AG04449 (cell line): Measurements from ENCODE around the gene KHK.

ENCODE experiments used
- CTCF ChIA-PET: fragments of 350-600 bp; formaldehyde crosslinking; extraction: SDS; loops from one replicate; lab custom pipeline; 2021; ENCODE audit warnings: antibody characterized with exemption; lab: Yijun Ruan, JAX
- POLR2A ChIA-PET: fragments of 400-600, 350-600 bp; formaldehyde crosslinking; extraction: SDS; loops from one replicate; lab custom pipeline; 2020; ENCODE audit warnings: antibody characterized with exemption, inconsistent platforms; lab: Yijun Ruan, JAX
- DNase-seq: peaks from one replicate; pipeline ENCODE4 v3.0.0-alpha.2; 2010; ENCODE audit warnings: low read depth, low spot score
- H3K4me3 ChIP-seq: 2 replicates; pipeline ENCODE4 v1.5.1; 2011; ENCODE audit warnings: low read depth, mild to moderate bottlenecking, control low read depth, low read length
- TF ChIP-seq, protein P1 (sequence below): IDR thresholded peaks from one replicate; pipeline ENCODE4 v1.5.1; 2011; ENCODE audit warnings: mild to moderate bottlenecking, moderate library complexity, low read length, control low read depth, inconsistent platforms; ENCODE audit not compliant: insufficient read depth; ENCODE audit errors: missing control alignments

Gene KHK

DNA sequence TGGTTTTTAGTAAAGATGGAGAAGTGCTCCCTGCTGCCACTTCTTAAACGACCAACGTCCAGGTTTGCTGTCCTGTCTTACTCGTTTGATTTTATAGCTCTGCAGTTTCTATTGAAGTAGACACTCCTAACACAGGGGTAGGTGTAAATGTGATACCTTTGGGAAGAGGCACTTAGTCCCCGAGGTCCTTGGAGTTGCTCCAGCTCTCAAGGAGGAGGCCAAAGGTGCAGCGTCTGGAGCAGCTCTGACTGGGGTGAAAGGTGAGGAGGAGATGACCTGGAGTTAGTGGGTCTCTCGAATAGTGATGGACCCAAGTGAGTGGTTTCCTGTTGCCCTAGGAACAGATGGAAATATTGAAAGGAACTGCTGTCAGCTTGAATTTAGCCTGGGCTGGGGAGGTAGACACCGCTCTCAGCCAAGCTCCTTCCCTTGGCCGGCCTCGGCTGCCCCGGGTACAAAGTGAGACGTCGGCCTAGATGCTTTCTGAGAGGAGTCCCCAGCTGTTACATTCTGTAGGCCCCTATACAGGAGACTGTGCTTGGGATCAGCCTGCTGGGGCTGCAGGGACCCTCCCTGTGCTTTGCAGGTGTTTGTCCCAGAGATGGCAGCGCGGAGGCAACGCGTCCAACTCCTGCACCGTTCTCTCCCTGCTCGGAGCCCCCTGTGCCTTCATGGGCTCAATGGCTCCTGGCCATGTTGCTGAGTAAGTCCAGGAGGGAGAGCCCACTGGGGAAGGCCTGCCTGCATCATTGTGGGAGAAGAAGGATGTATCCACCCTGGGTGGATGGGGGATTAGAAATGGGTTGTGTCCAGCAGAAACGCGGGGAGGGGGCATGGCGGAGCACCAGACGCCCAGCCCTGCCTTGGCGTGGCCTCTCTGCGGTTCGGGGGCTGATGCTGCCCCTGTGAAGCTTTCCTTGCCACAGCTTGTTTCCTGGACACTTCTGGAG lies 5.4 kb downstream of the KHK start:
- ChIA-PET CTCF (interaction anchor here (0.7 to 4.0 kb wide), 8 partner anchors 9 to 211 kb away, joined by 3 to 33 read pairs (median 11); partner anchors contain the start of gene EMILIN1), POLR2A (no interaction called here)
- no peak for DNase-seq
- TF ChIP-seq, protein P1, sequence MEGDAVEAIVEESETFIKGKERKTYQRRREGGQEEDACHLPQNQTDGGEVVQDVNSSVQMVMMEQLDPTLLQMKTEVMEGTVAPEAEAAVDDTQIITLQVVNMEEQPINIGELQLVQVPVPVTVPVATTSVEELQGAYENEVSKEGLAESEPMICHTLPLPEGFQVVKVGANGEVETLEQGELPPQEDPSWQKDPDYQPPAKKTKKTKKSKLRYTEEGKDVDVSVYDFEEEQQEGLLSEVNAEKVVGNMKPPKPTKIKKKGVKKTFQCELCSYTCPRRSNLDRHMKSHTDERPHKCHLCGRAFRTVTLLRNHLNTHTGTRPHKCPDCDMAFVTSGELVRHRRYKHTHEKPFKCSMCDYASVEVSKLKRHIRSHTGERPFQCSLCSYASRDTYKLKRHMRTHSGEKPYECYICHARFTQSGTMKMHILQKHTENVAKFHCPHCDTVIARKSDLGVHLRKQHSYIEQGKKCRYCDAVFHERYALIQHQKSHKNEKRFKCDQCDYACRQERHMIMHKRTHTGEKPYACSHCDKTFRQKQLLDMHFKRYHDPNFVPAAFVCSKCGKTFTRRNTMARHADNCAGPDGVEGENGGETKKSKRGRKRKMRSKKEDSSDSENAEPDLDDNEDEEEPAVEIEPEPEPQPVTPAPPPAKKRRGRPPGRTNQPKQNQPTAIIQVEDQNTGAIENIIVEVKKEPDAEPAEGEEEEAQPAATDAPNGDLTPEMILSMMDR = no peak
- no peak overlapping the region for H3K4me3 ChIP-seq

DNA sequence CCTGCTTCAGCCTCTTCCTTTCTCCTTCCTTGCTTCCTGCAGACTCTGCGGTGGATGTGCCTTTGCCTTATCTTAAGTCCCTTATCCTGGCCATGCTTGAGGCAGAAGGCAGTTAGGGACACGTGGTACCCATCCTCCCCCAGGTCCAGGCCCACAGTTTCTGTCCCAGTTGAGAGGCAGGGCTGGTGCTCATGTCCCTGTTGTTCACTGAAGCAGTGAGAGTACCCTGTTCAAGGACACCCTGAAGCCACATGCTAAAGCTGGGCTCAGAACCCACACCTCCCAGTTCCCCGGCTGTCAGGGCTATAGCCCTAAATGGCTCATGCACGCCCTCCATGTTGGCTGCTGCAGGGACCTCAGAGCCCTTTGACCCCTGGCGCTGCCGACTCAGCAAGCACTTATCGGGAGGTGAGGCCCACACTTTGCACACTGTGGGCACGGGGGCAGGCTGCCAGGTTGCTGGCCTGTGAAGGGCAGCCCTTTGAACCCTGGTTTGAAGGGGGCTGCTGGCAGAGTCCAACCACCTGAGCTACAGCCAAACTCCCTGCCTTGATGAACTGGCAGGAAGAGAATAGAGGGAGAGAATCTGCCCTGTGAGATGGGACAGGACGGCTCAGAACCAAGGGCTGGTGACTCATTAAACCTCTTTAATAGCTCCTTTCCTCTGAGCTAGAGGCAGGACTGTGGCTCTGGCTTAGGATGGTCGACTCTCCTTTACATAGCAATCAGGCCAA lies 6.3 kb downstream of the KHK start:
- ChIA-PET CTCF (interaction anchor here (1.0 to 4.0 kb wide), 11 partner anchors 10 to 210 kb away, joined by 3 to 33 read pairs (median 7); partner anchors contain the start of gene EMILIN1), POLR2A (interaction anchor here (0.6 kb wide), 1 partner anchor 10 kb away, joined by 3 read pairs; no protein-coding TSS in a partner anchor)
- TF ChIP-seq, protein P1 = no peak
- DNase-seq = no peak
- no peak overlapping the region for H3K4me3 ChIP-seq

DNA sequence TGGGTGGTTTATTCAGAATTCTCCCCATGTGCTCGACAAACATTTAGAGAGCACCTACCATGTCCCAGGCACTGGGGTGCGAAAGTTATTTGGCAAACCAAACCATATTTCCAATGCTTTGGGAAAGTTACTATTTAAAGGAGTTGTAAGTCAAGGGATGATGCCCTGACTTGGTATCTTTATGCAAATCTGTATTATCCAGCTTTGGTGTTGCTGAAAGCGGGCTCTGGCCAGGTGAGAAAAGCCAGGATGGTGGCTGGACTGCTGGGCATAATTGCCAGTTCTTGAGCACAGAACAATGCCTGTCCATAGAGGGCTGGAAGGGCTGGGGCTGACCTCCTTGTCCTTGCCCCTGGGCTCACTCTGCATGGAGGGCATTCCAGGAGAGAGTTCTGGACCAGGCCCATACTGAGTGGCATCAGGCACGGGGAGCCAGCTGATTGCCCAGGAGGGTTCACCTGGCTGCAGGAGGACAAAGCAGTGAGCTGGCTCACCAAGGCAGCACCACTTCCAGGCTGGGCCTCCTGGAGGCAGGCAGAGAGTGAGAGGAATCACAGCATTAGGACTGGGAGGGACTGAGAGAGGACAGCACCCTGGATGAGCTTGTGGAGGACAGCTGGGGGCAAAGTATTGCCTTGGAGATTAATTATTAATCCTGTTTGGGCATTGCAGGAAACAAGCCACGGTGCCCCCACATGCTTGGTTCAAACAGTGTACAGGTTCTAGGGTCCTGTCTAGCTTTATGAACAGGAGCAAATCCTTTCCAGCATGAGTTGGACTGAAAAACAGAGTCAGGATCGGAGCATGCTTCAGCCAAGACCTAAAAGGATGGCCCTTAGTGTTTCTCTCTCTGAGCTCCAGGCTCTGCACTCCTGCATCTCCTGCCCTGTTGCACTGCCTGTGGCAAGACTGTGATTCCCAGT lies 7.1 kb downstream of the KHK start:
- POLR2A ChIA-PET = interaction anchor here (0.6 kb wide), 1 partner anchor 11 kb away, joined by 3 read pairs; no protein-coding TSS in a partner anchor
- H3K4me3 ChIP-seq = no peak overlapping the region
- CTCF ChIA-PET = interaction anchor here (0.8 to 4.0 kb wide), 9 partner anchors 9 to 209 kb away, joined by 3 to 33 read pairs (median 7); no protein-coding TSS in a partner anchor
- no peak for DNase-seq
- TF ChIP-seq, protein P1 = no peak

DNA sequence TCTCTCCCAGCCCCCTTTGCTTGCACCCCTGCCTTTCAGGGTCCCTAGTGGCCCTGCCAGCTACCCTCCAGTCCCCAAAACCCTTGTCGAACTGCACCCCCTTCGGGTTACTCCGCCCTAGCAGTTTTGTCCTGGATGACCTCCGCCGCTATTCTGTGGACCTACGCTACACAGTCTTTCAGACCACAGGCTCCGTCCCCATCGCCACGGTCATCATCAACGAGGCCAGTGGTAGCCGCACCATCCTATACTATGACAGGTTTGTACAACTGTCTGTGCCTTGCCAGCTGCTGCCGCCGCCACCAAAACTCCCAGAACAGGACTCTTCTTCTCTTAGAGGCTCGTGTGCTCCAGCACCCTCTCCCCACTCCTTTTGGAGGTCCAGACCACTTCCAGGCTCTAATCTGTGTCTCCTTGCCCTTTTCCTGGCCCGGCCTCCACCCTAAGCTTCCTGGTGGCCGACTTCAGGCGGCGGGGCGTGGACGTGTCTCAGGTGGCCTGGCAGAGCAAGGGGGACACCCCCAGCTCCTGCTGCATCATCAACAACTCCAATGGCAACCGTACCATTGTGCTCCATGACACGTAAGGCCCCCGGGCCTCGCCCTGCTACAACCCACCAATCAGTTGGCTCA lies 7.9 kb downstream of the KHK start:
- ChIA-PET CTCF (interaction anchor here (1.5 to 8.4 kb wide), 9 partner anchors 7 to 208 kb away, joined by 4 to 155 read pairs (median 23); partner anchors contain the start of gene KHK), POLR2A (no interaction called here)
- TF ChIP-seq, protein P1 = no peak
- no peak for DNase-seq
- H3K4me3 ChIP-seq = no peak overlapping the region

DNA sequence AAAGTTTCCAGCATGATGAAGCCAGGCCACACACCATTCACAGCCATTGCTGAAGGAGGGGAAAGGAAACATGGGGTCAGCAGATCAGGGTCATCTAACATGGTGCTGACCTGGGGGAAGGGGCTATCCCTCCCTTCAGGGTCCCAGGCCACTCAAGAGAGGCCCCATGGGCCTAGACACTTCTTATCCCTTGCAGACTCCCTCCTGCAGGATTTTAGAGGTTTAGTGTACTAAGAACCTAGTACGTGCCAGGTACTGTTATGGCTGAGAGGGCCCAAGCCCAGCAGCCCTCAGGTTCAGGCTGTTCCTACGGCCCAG lies 8.8 kb downstream of the KHK start:
- POLR2A ChIA-PET = no interaction called here

More for the DNA sequence above, 8.8 kb downstream of the KHK start:
- no peak overlapping the region for H3K4me3 ChIP-seq
- TF ChIP-seq, protein P1 = no peak
- CTCF ChIA-PET = interaction anchor here (1.1 to 11.8 kb wide), 14 partner anchors 8 to 207 kb away, joined by 3 to 217 read pairs (median 12); partner anchors contain the start of genes DNAJC5G, KHK and TRIM54
- no peak for DNase-seq
